Measurements from ENCODE around the gene NHS. TPM values are rescaled to one million over a fixed set of nuclear protein-coding genes. Genes with fewer than 3 reads are reported as not detected.
A peak's percentile ranks its signal among the peaks of the same experiment; 100 is the strongest.

Gene NHS
- total RNA-seq, 1 experiment from 2014 or later, result 2.2 TPM

- Mint-ChIP-seq H3K27me3 (ENCODE audit: insufficient read depth, unreplicated experiment) (no peaks in the 10 kb centered on the region), H3K9me3 (ENCODE audit: unreplicated experiment) (no peaks in the 10 kb centered on the region), H3K36me3 (ENCODE audit: insufficient read depth, unreplicated experiment) (no peaks in the 10 kb centered on the region), H3K4me1 (ENCODE audit: low read depth, unreplicated experiment) (no peaks in the 10 kb centered on the region), H3K4me3 (ENCODE audit: unreplicated experiment) (no peak overlapping the region), H3K27ac (ENCODE audit: unreplicated experiment) (no peak overlapping the region)
- TF ChIP-seq CTCF (IDR thresholded peaks at IDR 0.05; ENCODE audit: insufficient read depth in 1 of 2, low read depth in 1 of 2, low read length in 1 of 2, severe bottlenecking in 1 of 2, unreplicated experiment in 1 of 2), result no peak
- peak in 1 of 2 experiments; percentile 1 for DNase-seq
- Histone ChIP-seq H3K27me3 (replicated peaks; ENCODE audit: control insufficient read depth, insufficient read depth, low read length) (no peaks in the 10 kb centered on the region), H3K4me3 (ENCODE audit: low read depth, low read length) (no peak overlapping the region), H3K9me3 (no peaks in the 10 kb centered on the region), H3K36me3 (ENCODE audit: control insufficient read depth, insufficient read depth, low read length) (no peaks in the 10 kb centered on the region), H3K4me1 (peaks cover 4% of the 10 kb centered on the region; the same call in 1 of the 2 replicates)
- BruUV-seq (replicated peaks), result no TSS peak
- POLR2A ChIA-PET, result no interaction called here
- CTCF ChIA-PET, result no interaction called here
- intact Hi-C loops (cut with micrococcal nuclease; ENCODE audit: unreplicated experiment), result loop anchor here (10.0 kb wide), 1 partner anchor 55 kb away; no protein-coding TSS in a partner anchor
These were observed 65.3 kb downstream of the NHS start for GRCh38 chrX:17440258-17440657.

- BruUV-seq (replicated peaks), result no TSS peak
- ChIA-PET CTCF (no interaction called here), POLR2A (no interaction called here)
- Mint-ChIP-seq H3K36me3 (ENCODE audit: insufficient read depth, unreplicated experiment) (no peaks in the 10 kb centered on the region), H3K27ac (ENCODE audit: unreplicated experiment) (no peak overlapping the region), H3K9me3 (ENCODE audit: unreplicated experiment) (no peaks in the 10 kb centered on the region), H3K27me3 (ENCODE audit: insufficient read depth, unreplicated experiment) (no peaks in the 10 kb centered on the region), H3K4me3 (ENCODE audit: unreplicated experiment) (no peak overlapping the region), H3K4me1 (ENCODE audit: low read depth, unreplicated experiment) (peaks cover 3% of the 10 kb centered on the region)
- intact Hi-C loops (cut with micrococcal nuclease; ENCODE audit: unreplicated experiment), result loop anchor here (10.0 kb wide), 1 partner anchor 54 kb away; no protein-coding TSS in a partner anchor
- DNase-seq, result no peak
- Histone ChIP-seq H3K9me3 (no peaks in the 10 kb centered on the region), H3K4me1 (peaks cover under 1% of the 10 kb centered on the region; the same call in 1 of the 2 replicates), H3K36me3 (ENCODE audit: control insufficient read depth, insufficient read depth, low read length) (no peaks in the 10 kb centered on the region), H3K27me3 (replicated peaks; ENCODE audit: control insufficient read depth, insufficient read depth, low read length) (no peaks in the 10 kb centered on the region), H3K4me3 (ENCODE audit: low read depth, low read length) (no peak overlapping the region)
- no peak for TF ChIP-seq CTCF (IDR thresholded peaks at IDR 0.05; ENCODE audit: insufficient read depth in 1 of 2, low read depth in 1 of 2, low read length in 1 of 2, severe bottlenecking in 1 of 2, unreplicated experiment in 1 of 2)
These were observed 65.8 kb downstream of the NHS start for GRCh38 chrX:17440836-17441235.

GRCh38 chrX:17441965-17442364, 67.0 kb downstream of the NHS start:
- intact Hi-C loops (cut with micrococcal nuclease; ENCODE audit: unreplicated experiment), result loop anchor here (10.0 kb wide), 1 partner anchor 53 kb away; no protein-coding TSS in a partner anchor
- H3K4me3 ChIP-seq (ENCODE audit: low read depth, low read length), result no peak overlapping the region
- Mint-ChIP-seq H3K4me1 (ENCODE audit: low read depth, unreplicated experiment) (peaks cover 7% of the 10 kb centered on the region), H3K4me3 (ENCODE audit: unreplicated experiment) (no peak overlapping the region), H3K27ac (ENCODE audit: unreplicated experiment) (no peak overlapping the region), H3K27me3 (ENCODE audit: insufficient read depth, unreplicated experiment) (no peaks in the 10 kb centered on the region), H3K36me3 (ENCODE audit: insufficient read depth, unreplicated experiment) (no peaks in the 10 kb centered on the region), H3K9me3 (ENCODE audit: unreplicated experiment) (no peaks in the 10 kb centered on the region)
- no peak for TF ChIP-seq CTCF (IDR thresholded peaks at IDR 0.05; ENCODE audit: insufficient read depth in 1 of 2, low read depth in 1 of 2, low read length in 1 of 2, severe bottlenecking in 1 of 2, unreplicated experiment in 1 of 2)
- H3K4me1 ChIP-seq, result 0 out of 2 replicates have a peak, but pooled peaks cover 2% of the 10 kb centered on the region
- no peak for DNase-seq
- no peaks in the 10 kb centered on the region for H3K27me3 ChIP-seq (replicated peaks; ENCODE audit: control insufficient read depth, insufficient read depth, low read length)
- ChIA-PET POLR2A (no interaction called here), CTCF (no interaction called here)
- H3K9me3 ChIP-seq, result no peaks in the 10 kb centered on the region
- H3K36me3 ChIP-seq (ENCODE audit: control insufficient read depth, insufficient read depth, low read length), result no peaks in the 10 kb centered on the region
- no TSS peak for BruUV-seq (replicated peaks)

All from Caco-2 (cell line).